Activated CD8-positive, alpha-beta T cell treated with anti-CD3 and anti-CD28 coated beads, Interleukin-2, amount 10 ng/mL, durations not matched to agents 7 days and 5 days (primary cell): ENCODE results near the gene KIF14. TPM values are rescaled to one million over a fixed set of nuclear protein-coding genes. Genes with fewer than 3 reads are reported as not detected.
"Not testable (repeated sequence)": the region's sequence is repeated elsewhere in the genome, so short reads cannot be mapped to it uniquely, and the experiment has no call there.

Experiments used
- ATAC-seq: fragments of 150-1000 bp; cut with Tn5 transposase; one replicate; pipeline ENCODE4 v1.10.0; 2021; ENCODE audit warnings: moderate library complexity
- CTCF ChIA-PET: fragments of 350-600 bp; sonication (Branson Sonifier 250); formaldehyde crosslinking; loops from one replicate; lab custom pipeline; 2021; ENCODE audit warnings: antibody characterized with exemption; lab: Charles Lee
- POLR2A ChIA-PET: fragments of 350-600 bp; sonication (Branson Sonifier 250); formaldehyde crosslinking; loops from one replicate; lab custom pipeline; 2021; ENCODE audit warnings: antibody characterized with exemption; lab: Charles Lee
- DNase-seq: peaks from one replicate; pipeline ENCODE4 v3.0.0-alpha.2; 2020
- H3K27ac Mint-ChIP-seq: one replicate; pipeline ENCODE4 v1.8.0; 2021; ENCODE audit warnings: mild to moderate bottlenecking, mixed read lengths
- H3K27me3 Mint-ChIP-seq: one replicate; pipeline ENCODE4 v1.8.0; 2021; ENCODE audit warnings: low read depth, mixed read lengths
- H3K36me3 Mint-ChIP-seq: one replicate; pipeline ENCODE4 v1.8.0; 2021; ENCODE audit warnings: low read depth, mixed read lengths
- H3K4me1 Mint-ChIP-seq: one replicate; pipeline ENCODE4 v1.8.0; 2021; ENCODE audit warnings: low read depth, mixed read lengths
- H3K4me3 Mint-ChIP-seq: one replicate; pipeline ENCODE4 v1.8.0; 2021; ENCODE audit warnings: mild to moderate bottlenecking, mixed read lengths
- H3K9me3 Mint-ChIP-seq: one replicate; pipeline ENCODE4 v1.8.0; 2022; ENCODE audit warnings: mixed read lengths; ENCODE audit not compliant: insufficient read depth
- total RNA-seq, 2 experiments: library from RNA; stranded (reverse); gene quantifications; one replicate each; pipeline ENCODE4 v1.2.3, GENCODE V29; 2021

The KIF14 gene
- total RNA-seq, 2 experiments from 2014 or later: 34.1 to 35.8 TPM

DNA sequence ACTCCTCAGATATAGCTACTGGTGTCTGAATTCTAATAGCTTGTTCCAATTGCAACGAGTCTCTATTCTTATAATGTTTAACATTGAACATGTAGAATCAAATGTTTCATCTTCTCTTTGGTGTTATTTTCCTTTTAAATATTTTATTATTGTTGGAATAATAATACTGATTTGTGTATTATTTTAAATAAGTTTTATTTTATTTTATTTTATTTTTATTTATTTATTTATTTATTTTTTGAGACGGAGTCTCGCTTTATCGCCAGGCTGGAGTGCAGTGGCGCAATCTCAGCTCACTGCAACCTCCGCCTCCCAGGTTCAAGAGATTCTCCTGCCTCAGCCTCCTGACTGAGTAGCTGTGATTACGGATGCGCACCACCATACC lies 10.0 kb upstream of the KIF14 start:
- ATAC-seq, H3K36me3 Mint-ChIP-seq, H3K9me3 Mint-ChIP-seq, H3K4me3 Mint-ChIP-seq, CTCF ChIA-PET, H3K27me3 Mint-ChIP-seq, POLR2A ChIA-PET, H3K27ac Mint-ChIP-seq, DNase-seq: not testable (repeated sequence)
- H3K4me1 Mint-ChIP-seq: peaks cover 24% of the 10 kb centered on the region

DNA sequence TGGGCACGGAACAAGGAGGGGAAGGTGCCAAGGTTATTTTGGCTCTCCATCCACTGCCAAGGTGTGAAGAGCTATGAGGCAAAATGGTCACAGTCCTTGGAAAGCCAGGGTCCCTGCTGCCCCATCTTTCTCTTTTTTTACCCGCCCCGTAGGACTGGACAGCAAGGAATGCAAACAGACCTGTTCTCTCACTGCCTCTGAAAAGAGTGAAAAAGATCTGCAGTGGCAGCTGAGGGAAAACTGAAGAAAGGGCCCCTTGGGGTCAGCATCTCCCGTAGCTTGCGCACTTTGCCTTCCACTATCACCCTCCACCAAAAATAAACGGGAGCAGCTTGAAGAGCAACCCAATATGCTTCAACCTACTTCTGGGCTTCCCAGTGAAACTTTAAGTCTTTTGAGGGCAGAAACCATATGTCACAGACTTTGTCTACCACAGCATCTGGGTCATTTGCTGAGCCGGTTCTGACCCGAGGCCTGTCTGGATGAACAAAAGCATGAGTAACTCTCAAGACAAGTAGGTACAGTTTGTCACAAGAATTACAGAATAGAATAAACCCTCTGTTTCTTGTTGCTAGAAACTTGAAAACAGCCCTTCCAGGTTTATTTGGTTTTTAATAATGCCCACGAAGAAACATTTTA lies 9.4 kb upstream of the KIF14 start:
- ATAC-seq (no peak), DNase-seq (no peak)
- Mint-ChIP-seq H3K27ac (no peak overlapping the region), H3K27me3 (peaks cover 3% of the 10 kb centered on the region), H3K4me3 (no peak overlapping the region), H3K4me1 (peaks cover 30% of the 10 kb centered on the region), H3K9me3 (no peaks in the 10 kb centered on the region), H3K36me3 (no peaks in the 10 kb centered on the region)
- ChIA-PET CTCF (no interaction called here), POLR2A (no interaction called here)

DNA sequence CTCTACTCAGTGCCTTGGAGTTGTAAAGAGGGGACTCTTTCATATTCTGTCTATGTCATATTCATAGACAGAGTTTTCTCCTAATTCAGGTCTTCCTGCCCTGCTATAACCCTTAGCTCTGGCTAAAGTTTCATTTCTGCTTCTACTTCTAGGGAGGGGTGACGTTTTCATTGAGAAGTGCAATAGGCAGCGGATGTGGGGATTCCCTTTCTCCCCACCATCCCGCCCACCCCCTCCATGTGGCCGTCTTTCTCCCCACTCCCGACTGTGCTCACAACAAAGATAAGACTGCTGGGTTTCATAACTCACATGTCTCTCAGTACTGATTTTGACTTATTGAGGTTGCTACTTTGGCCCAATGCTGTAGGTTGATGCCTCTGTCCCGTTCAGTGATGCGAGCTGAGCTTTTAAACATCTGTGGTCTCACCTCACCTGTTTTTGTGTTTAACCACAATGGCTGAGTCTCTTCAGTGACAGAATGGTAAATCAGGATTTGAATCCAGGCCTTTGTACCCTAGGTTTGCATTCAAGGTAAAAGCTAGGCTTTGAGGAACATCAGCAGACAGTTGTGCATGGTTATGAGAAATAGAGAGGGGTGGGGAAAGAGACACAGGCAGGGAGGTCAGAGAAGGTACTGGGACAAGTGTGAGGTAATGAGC lies 7.8 kb upstream of the KIF14 start:
- peak overlapping the region; percentile 35 for H3K27ac Mint-ChIP-seq
- peaks cover 3% of the 10 kb centered on the region for H3K27me3 Mint-ChIP-seq
- ChIA-PET POLR2A (interaction anchor here (1.0 to 2.3 kb wide), 2 partner anchors 30 to 41 kb away, joined by 4 to 22 read pairs; partner anchors contain the start of gene DDX59), CTCF (interaction anchor here (0.9 to 1.4 kb wide), 2 partner anchors 42 to 69 kb away, joined by 3 to 5 read pairs; partner anchors contain the start of gene DDX59)
- no peak overlapping the region for H3K4me3 Mint-ChIP-seq
- no peaks in the 10 kb centered on the region for H3K36me3 Mint-ChIP-seq
- DNase-seq (peak; percentile 40), ATAC-seq (peak; percentile 62)
- no peaks in the 10 kb centered on the region for H3K9me3 Mint-ChIP-seq
- H3K4me1 Mint-ChIP-seq: peaks cover 36% of the 10 kb centered on the region

DNA sequence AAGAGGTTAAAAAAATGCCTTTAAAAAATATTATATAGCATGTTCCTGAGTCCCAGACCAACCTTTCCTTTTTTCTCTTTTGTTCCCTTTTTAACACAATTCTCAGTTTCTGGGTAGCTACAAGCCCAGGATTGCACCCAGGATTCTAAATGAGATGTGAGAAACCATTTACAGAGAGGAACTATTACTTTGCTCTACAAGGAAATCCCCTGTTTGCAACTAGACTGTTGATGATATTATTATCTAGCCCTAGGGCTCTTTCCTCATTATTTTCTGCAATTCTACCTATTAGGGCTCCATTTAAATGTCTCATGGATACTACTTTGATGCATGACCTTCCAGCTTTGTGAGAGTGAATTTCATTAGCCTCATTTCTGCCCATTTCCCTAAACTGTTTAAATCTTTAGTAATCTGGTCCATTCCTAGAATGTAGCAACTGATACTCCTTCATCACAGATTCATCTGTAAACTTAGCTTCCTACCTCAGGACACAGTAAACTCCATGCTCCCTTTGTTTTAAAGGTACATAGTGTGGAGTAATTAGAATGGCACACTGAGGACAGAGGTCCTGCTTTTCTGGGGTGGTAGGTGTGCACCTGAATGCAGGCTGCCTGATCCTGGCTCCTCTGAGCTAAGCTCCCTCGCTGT lies 7.1 kb upstream of the KIF14 start:
- no peak overlapping the region for H3K4me3 Mint-ChIP-seq
- peaks cover 3% of the 10 kb centered on the region for H3K27me3 Mint-ChIP-seq
- ChIA-PET POLR2A (interaction anchor here (0.7 to 2.3 kb wide), 3 partner anchors 31 to 117 kb away, joined by 4 to 22 read pairs (median 4); partner anchors contain the start of gene DDX59), CTCF (interaction anchor here (0.6 to 1.4 kb wide), 4 partner anchors 42 to 79 kb away, joined by 3 to 5 read pairs (median 3); partner anchors contain the start of gene DDX59)
- peaks cover 41% of the 10 kb centered on the region for H3K4me1 Mint-ChIP-seq
- DNase-seq (no peak), ATAC-seq (no peak)
- H3K36me3 Mint-ChIP-seq: no peaks in the 10 kb centered on the region
- no peaks in the 10 kb centered on the region for H3K9me3 Mint-ChIP-seq
- H3K27ac Mint-ChIP-seq: peak overlapping the region; percentile 35

DNA sequence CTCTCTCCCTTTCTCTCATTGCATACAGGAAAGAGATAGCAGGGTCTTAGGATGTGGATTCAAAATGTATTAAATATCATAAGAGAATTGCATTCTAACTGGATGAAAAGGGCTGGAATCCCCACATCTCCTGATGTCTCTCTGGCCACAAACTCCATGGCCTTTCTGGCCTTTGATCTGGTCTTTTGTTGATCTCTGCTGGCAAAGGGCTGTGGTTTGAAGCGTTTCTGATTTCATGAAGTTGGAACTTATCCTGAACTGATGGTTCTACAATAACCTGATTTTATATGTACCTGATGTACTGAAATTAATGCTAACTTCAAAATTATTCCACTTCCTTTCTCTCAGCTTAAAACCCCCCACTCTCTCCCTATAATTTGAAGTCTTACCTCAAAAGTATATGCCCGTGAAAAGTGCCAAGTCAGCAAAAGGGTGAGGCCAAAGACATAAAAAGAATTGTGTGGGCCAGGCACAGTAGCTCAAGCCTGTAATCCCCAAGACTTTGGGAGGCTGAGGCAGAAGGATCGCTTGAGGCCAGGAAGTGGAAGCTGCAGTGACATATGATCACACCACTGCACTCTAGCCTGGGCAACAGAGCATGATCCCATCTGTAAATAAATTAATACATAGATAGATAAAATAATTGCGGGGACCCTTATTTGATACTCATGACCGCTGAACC lies 6.4 kb upstream of the KIF14 start:
- DNase-seq (no peak), ATAC-seq (no peak)
- no peak overlapping the region for H3K27ac Mint-ChIP-seq
- H3K27me3 Mint-ChIP-seq: peaks cover 3% of the 10 kb centered on the region
- no peaks in the 10 kb centered on the region for H3K9me3 Mint-ChIP-seq
- CTCF ChIA-PET: interaction anchor here (1.4 kb wide), 2 partner anchors 43 to 61 kb away, joined by 3 to 5 read pairs; partner anchors contain the start of gene DDX59
- POLR2A ChIA-PET: interaction anchor here (0.7 to 2.3 kb wide), 2 partner anchors 43 to 117 kb away, joined by 4 to 22 read pairs; partner anchors contain the start of gene DDX59
- no peak overlapping the region for H3K4me3 Mint-ChIP-seq
- H3K36me3 Mint-ChIP-seq: no peaks in the 10 kb centered on the region
- H3K4me1 Mint-ChIP-seq: peaks cover 42% of the 10 kb centered on the region

DNA sequence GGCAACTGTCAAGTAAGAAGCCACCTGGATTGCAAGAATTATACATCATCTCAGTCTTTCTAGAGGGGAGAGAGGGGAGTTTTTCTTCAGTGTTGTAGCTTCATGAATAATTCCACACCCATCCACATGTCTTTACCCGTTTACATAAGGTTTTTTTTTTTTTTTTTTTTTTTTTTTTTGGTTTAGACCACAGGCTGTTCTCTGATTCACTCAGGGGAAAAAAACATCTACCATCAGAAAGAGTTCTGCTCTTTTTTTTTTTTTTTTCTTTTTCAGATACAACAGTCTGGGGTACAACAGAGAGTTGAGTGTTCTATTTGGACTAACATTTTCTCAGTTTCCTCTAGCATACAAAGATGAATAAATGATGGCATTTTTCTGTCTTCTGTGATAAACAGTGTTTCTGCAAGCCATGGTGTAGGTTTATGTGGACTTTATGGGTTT lies 4.9 kb upstream of the KIF14 start:
- peak; percentile 4 for ATAC-seq
- H3K36me3 Mint-ChIP-seq: no peaks in the 10 kb centered on the region
- peaks cover 51% of the 10 kb centered on the region for H3K4me1 Mint-ChIP-seq
- H3K9me3 Mint-ChIP-seq: no peaks in the 10 kb centered on the region
- peak overlapping the region; percentile 27 for H3K27ac Mint-ChIP-seq
- H3K4me3 Mint-ChIP-seq: no peak overlapping the region
- H3K27me3 Mint-ChIP-seq: peaks cover 3% of the 10 kb centered on the region
- no peak for DNase-seq
- POLR2A ChIA-PET: interaction anchor here (0.6 to 1.4 kb wide), 2 partner anchors 44 to 50 kb away, joined by 3 to 4 read pairs; partner anchors contain the start of gene DDX59
- CTCF ChIA-PET: interaction anchor here (0.7 to 5.2 kb wide), 7 partner anchors 9 to 494 kb away, joined by 3 to 99 read pairs (median 4); partner anchors contain the start of gene DDX59

DNA sequence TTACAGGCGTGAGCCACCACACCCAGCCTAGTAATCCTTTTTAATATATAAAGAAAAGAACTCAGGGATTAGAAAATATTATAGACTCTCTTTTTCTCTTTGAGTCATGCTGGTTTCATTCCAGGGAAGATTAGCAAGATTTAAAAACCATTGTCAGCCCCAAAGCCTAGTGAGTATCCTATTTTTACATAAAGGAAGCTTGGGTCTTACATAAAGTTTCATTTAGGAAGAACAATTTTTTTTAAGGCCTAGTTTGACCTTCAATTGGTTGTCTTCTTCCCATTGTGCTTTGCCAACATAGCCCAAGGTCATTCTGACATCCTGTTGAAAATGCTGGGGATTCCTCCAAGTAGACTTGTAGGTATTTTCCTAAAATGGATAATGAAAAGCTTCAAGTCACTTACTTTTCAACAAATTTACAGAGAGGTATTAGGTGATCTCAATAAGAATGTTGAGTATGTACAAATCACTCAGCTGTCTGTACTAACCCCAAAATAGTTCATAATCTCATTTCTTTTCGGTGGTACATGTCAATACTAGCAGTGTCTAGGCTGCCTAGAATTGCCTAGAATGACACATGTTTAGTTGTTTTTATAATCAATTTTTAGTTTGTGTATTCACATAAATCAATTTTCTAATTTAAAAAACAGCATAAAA lies 4.3 kb upstream of the KIF14 start:
- ATAC-seq: no peak
- peak overlapping the region; percentile 27 for H3K27ac Mint-ChIP-seq
- ChIA-PET CTCF (interaction anchor here (0.7 to 5.2 kb wide), 8 partner anchors 10 to 495 kb away, joined by 3 to 99 read pairs (median 4); partner anchors contain the start of gene DDX59), POLR2A (interaction anchor here (0.6 to 1.4 kb wide), 2 partner anchors 45 to 51 kb away, joined by 3 to 4 read pairs; partner anchors contain the start of gene DDX59)
- H3K4me1 Mint-ChIP-seq: peaks cover 54% of the 10 kb centered on the region
- H3K27me3 Mint-ChIP-seq: peaks cover 3% of the 10 kb centered on the region
- H3K36me3 Mint-ChIP-seq: peaks cover 3% of the 10 kb centered on the region
- DNase-seq: no peak
- no peak overlapping the region for H3K4me3 Mint-ChIP-seq
- H3K9me3 Mint-ChIP-seq: no peaks in the 10 kb centered on the region

DNA sequence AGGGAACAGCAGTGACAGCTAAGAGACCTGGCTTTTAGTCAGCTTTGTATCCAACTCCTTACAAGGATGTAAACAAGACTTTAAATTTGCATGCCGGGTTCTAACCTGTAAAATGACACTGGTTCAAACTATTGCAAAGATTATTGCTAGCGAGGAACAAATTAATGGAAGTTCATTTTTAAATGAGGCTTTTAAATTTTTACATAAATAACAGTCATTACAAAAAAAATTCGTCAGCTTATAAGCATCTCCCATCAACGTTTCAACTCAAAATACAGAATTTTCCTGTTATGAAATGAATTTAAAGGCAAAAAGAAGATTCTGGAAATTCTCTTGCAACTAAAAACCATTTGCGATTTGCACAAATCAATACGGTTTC lies 668 bp downstream of the KIF14 start:
- no peaks in the 10 kb centered on the region for H3K9me3 Mint-ChIP-seq
- ChIA-PET POLR2A (interaction anchor here (1.3 kb wide), 1 partner anchor 50 kb away, joined by 10 read pairs; the partner anchor contains the start of gene DDX59), CTCF (interaction anchor here (0.9 to 1.0 kb wide), 2 partner anchors 11 to 61 kb away, joined by 3 read pairs; no protein-coding TSS in a partner anchor)
- ATAC-seq (no peak), DNase-seq (no peak)
- peak overlapping the region; percentile 92 for H3K4me3 Mint-ChIP-seq
- peaks cover 51% of the 10 kb centered on the region for H3K4me1 Mint-ChIP-seq
- H3K27ac Mint-ChIP-seq: peak overlapping the region; percentile 92
- no peaks in the 10 kb centered on the region for H3K27me3 Mint-ChIP-seq
- H3K36me3 Mint-ChIP-seq: peaks cover 42% of the 10 kb centered on the region

DNA sequence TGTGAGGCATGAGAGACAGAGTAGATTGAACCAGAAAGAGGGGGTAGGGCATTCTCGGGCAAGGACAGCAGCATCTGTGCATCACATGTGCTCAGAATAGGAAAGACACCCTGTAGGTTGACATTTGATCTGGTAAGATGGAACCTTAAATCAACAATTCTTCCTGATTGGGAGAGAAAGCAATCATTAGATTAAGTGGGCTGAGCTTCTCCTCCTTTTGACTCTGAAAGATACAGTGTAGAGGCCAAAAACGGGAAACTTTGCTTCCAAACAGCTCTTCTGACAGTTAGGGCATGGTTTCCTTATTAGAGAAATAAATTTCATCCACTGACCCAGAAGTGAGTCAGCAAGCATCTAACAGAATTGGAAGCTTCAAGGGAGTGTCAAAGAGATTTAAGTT lies 9.7 kb downstream of the KIF14 start:
- ChIA-PET CTCF (no interaction called here), POLR2A (no interaction called here)
- Mint-ChIP-seq H3K4me1 (peaks cover 4% of the 10 kb centered on the region), H3K36me3 (peaks cover 56% of the 10 kb centered on the region), H3K27ac (no peak overlapping the region), H3K4me3 (no peak overlapping the region), H3K27me3 (no peaks in the 10 kb centered on the region), H3K9me3 (no peaks in the 10 kb centered on the region)
- DNase-seq: no peak
- ATAC-seq: no peak

DNA sequence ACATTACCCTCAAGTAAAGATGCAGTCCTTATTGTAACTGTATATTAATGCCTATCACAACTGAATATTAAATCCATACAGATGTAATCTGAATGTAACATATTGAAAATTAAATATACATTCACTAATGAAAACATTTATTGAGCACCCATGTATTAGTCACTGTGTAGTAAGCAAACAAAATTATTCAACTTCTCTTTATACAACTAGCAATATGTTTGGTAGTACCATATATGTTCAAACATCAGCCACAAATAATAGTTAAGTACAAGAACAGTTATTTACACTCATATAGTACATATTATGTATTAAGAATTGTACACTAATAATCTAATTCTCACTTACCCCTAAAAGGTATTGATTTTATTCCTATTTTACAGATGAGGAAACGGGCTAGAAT lies 17.9 kb downstream of the KIF14 start:
- ATAC-seq (no peak), DNase-seq (no peak)
- H3K4me1 Mint-ChIP-seq: no peaks in the 10 kb centered on the region
- no peak overlapping the region for H3K4me3 Mint-ChIP-seq
- H3K27me3 Mint-ChIP-seq: no peaks in the 10 kb centered on the region
- no peak overlapping the region for H3K27ac Mint-ChIP-seq
- POLR2A ChIA-PET: no interaction called here
- no peaks in the 10 kb centered on the region for H3K9me3 Mint-ChIP-seq
- H3K36me3 Mint-ChIP-seq: peaks cover 57% of the 10 kb centered on the region
- CTCF ChIA-PET: interaction anchor here (0.6 kb wide), 1 partner anchor 235 kb away, joined by 3 read pairs; no protein-coding TSS in a partner anchor
